Measurements from ENCODE around the gene PRSS12.

GRCh38 chr4:118260309-118260708 lies 92.5 kb downstream of the PRSS12 start:
- TF ChIP-seq CREB1 (CRISPR knock-in tag; IDR thresholded peaks at IDR 0.05; ENCODE audit: low read depth) (no peak), CTCF (conservative IDR thresholded peaks at IDR 0.05; ENCODE audit: low read depth in 2 of 2) (no peak)

Measured in GM23338 (cell line).